ENCODE data around the gene MZT1.

DNA sequence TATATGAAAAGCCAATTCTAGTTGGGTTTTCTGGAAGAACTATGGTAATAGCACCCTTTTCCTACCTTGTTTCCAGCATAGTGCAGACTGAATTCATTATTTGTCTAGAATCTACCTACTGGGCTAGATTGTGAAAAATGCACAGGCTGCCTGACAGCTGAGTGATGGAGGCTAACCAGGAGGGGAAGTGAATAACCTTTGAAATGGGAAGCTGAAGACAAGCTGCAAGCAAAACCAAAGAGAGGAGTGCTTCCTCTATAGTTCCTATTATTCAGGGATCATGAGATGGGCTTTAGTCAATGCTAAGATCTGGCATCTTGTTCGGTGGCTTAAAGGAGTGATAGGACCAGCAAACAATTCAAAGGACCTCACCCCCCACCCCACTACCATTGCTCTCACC, 26.9 kb downstream of the MZT1 start:
- TF ChIP-seq, protein P1, sequence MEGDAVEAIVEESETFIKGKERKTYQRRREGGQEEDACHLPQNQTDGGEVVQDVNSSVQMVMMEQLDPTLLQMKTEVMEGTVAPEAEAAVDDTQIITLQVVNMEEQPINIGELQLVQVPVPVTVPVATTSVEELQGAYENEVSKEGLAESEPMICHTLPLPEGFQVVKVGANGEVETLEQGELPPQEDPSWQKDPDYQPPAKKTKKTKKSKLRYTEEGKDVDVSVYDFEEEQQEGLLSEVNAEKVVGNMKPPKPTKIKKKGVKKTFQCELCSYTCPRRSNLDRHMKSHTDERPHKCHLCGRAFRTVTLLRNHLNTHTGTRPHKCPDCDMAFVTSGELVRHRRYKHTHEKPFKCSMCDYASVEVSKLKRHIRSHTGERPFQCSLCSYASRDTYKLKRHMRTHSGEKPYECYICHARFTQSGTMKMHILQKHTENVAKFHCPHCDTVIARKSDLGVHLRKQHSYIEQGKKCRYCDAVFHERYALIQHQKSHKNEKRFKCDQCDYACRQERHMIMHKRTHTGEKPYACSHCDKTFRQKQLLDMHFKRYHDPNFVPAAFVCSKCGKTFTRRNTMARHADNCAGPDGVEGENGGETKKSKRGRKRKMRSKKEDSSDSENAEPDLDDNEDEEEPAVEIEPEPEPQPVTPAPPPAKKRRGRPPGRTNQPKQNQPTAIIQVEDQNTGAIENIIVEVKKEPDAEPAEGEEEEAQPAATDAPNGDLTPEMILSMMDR (IDR thresholded peaks at IDR 0.05 in 2 of 3, conservative IDR thresholded peaks at IDR 0.05 in 1 of 3; ENCODE audit: insufficient read depth in 2 of 3, low read depth in 1 of 3, low read length in 3 of 3), result no peak
- TF ChIP-seq, protein P2, sequence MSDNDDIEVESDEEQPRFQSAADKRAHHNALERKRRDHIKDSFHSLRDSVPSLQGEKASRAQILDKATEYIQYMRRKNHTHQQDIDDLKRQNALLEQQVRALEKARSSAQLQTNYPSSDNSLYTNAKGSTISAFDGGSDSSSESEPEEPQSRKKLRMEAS (CRISPR knock-in tag; IDR thresholded peaks at IDR 0.05), result no peak
- TF ChIP-seq LARP7 (IDR thresholded peaks at IDR 0.05), result no peak
- TF ChIP-seq GTF2F1 (IDR thresholded peaks at IDR 0.05; ENCODE audit: low read depth, low read length), result no peak
- TF ChIP-seq ETV6 (IDR thresholded peaks at IDR 0.05; ENCODE audit: borderline replicate concordance in 1 of 2, low read depth in 2 of 2, low read length in 1 of 2), result no peak
- no peak for TF ChIP-seq ETV6 (CRISPR knock-in tag; IDR thresholded peaks at IDR 0.05; ENCODE audit: borderline replicate concordance)
- TF ChIP-seq POLR2AphosphoS5 (IDR thresholded peaks at IDR 0.05; ENCODE audit: control insufficient read depth, insufficient read depth, low read depth, low read length), result no peak
- TF ChIP-seq BCL6 (CRISPR knock-in tag; IDR thresholded peaks at IDR 0.05), result no peak
- no peak for TF ChIP-seq SP2 (IDR thresholded peaks at IDR 0.05; ENCODE audit: extremely low read depth, low read depth, low read length, poor library complexity, severe bottlenecking)
- no peak for TF ChIP-seq ELF1 (tag; IDR thresholded peaks at IDR 0.05)
- TF ChIP-seq, protein P3, sequence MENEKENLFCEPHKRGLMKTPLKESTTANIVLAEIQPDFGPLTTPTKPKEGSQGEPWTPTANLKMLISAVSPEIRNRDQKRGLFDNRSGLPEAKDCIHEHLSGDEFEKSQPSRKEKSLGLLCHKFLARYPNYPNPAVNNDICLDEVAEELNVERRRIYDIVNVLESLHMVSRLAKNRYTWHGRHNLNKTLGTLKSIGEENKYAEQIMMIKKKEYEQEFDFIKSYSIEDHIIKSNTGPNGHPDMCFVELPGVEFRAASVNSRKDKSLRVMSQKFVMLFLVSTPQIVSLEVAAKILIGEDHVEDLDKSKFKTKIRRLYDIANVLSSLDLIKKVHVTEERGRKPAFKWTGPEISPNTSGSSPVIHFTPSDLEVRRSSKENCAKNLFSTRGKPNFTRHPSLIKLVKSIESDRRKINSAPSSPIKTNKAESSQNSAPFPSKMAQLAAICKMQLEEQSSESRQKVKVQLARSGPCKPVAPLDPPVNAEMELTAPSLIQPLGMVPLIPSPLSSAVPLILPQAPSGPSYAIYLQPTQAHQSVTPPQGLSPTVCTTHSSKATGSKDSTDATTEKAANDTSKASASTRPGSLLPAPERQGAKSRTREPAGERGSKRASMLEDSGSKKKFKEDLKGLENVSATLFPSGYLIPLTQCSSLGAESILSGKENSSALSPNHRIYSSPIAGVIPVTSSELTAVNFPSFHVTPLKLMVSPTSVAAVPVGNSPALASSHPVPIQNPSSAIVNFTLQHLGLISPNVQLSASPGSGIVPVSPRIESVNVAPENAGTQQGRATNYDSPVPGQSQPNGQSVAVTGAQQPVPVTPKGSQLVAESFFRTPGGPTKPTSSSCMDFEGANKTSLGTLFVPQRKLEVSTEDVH (IDR thresholded peaks at IDR 0.05; ENCODE audit: low read depth, partially characterized antibody), result no peak
- no peak for TF ChIP-seq HNRNPL (IDR thresholded peaks at IDR 0.05; ENCODE audit: low read depth, low read length)
- no peak for TF ChIP-seq SMC3 (conservative IDR thresholded peaks at IDR 0.05; ENCODE audit: insufficient read depth, low read depth, low read length)
- TF ChIP-seq CBX2 (IDR thresholded peaks at IDR 0.05; ENCODE audit: insufficient read depth, low read length, poor library complexity, severe bottlenecking), result no peak
